Measurements from ENCODE around the gene PRPF19. TPM values are rescaled to one million over a fixed set of nuclear protein-coding genes. Genes with fewer than 3 reads are reported as not detected.

PRPF19 gene
- total RNA-seq, 4 donors from 2014 or later: 65.0 to 90.2 (median 84.1) TPM

DNA sequence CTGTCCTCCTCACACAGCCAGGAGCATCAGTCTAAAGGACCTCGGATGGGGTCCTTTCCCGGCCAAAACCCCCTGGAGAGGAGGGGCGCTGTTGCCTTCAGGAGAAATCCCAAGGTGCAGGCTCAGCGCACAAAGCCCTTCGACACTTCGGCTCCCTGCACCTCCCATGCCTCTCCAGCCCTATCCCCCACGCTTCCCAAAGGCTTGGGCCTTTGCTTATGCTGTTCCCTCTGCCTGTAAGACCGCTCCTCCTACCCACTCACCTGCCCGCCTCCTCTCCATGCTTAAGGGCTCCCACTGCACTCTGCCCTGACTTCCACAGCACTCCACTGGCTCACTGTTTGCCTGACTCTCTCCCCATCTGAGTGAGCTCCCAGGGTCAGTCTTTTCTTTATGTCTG lies 32.1 kb upstream of the PRPF19 start:
- no peak overlapping the region for H3K4me3 ChIP-seq
- no peak for DNase-seq
- H3K4me1 ChIP-seq: peaks cover 19 to 65% (median 23%) of the 10 kb centered on the region in 3 donors
- no peak overlapping the region for H3K27ac ChIP-seq
- TF ChIP-seq POLR2A (IDR thresholded peaks at IDR 0.05): no peak
- TF ChIP-seq, protein P1, sequence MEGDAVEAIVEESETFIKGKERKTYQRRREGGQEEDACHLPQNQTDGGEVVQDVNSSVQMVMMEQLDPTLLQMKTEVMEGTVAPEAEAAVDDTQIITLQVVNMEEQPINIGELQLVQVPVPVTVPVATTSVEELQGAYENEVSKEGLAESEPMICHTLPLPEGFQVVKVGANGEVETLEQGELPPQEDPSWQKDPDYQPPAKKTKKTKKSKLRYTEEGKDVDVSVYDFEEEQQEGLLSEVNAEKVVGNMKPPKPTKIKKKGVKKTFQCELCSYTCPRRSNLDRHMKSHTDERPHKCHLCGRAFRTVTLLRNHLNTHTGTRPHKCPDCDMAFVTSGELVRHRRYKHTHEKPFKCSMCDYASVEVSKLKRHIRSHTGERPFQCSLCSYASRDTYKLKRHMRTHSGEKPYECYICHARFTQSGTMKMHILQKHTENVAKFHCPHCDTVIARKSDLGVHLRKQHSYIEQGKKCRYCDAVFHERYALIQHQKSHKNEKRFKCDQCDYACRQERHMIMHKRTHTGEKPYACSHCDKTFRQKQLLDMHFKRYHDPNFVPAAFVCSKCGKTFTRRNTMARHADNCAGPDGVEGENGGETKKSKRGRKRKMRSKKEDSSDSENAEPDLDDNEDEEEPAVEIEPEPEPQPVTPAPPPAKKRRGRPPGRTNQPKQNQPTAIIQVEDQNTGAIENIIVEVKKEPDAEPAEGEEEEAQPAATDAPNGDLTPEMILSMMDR (IDR thresholded peaks at IDR 0.05): no peak
- WGBS, 2 donors: 85 to 88% methylated on average over 9 of the region's 9 CpGs
- H3K9me3 ChIP-seq: no peaks in the 10 kb centered on the region
- no peaks in the 10 kb centered on the region for H3K27me3 ChIP-seq
- H3K36me3 ChIP-seq: peaks cover 0 to 65% (median 8%) of the 10 kb centered on the region in 3 donors
- intact Hi-C loops (cut with DNase I): no loop called here

DNA sequence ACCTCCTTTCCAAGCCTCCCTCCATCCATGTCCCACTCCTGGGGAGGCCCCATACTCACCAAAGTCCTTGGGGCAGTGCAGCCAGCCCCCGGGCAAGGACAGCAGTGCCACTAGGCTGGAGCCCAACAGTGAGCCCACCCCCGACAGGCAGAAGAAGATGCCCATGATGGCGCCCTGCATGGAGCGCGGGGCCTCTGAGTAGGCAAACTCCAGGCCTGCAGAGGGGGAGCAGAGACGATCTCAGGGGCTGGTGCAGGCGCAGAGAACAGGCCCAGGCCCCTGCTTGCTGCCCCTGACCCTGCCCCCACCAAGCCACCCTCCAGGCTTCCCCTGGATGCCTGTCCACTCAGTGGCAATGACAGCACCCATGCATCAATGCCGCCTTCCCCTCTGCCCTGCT lies 31.4 kb upstream of the PRPF19 start:
- no peak for DNase-seq
- H3K36me3 ChIP-seq: peaks cover 0 to 59% (median 5%) of the 10 kb centered on the region in 3 donors
- intact Hi-C loops (cut with DNase I): no loop called here
- TF ChIP-seq, protein P1 (IDR thresholded peaks at IDR 0.05): no peak
- no peak for TF ChIP-seq POLR2A (IDR thresholded peaks at IDR 0.05)
- H3K4me1 ChIP-seq: peaks cover 16 to 65% (median 21%) of the 10 kb centered on the region in 3 donors
- no peaks in the 10 kb centered on the region for H3K27me3 ChIP-seq
- H3K4me3 ChIP-seq: no peak overlapping the region
- no peak overlapping the region for H3K27ac ChIP-seq
- 100% methylated on average over 1 of the region's 8 CpGs for WGBS, 2 donors
- H3K9me3 ChIP-seq: no peaks in the 10 kb centered on the region

DNA sequence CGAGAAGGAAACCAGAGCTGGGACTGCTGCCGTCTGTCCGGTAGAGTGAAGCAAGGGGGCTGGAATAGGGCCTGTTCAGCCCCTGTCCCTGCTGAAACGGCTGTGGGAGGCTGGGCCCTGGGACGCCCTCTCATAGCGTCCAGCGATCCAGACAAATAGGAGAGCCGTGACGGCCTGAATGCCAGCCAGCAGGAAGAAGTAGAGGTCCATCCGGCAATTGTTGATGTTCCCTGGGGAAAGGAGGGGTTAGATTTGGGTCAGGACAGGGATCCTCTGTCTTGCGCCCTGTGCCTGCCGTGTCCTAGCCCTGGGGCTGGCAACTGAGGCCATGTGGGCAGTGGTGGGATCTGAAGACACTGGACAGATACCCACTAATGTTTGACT lies 30.8 kb upstream of the PRPF19 start:
- H3K4me3 ChIP-seq: no peak overlapping the region
- H3K4me1 ChIP-seq: peaks cover 14 to 63% (median 14%) of the 10 kb centered on the region in 3 donors
- no peaks in the 10 kb centered on the region for H3K27me3 ChIP-seq
- peak overlapping the region in 2 of 4 donors; percentile 4 to 28 for H3K27ac ChIP-seq
- intact Hi-C loops (cut with DNase I): no loop called here
- no peak for DNase-seq
- H3K36me3 ChIP-seq: peaks cover 0 to 55% (median 5%) of the 10 kb centered on the region in 3 donors
- no peaks in the 10 kb centered on the region for H3K9me3 ChIP-seq
- no peak for TF ChIP-seq POLR2A (IDR thresholded peaks at IDR 0.05)
- TF ChIP-seq, protein P1 (IDR thresholded peaks at IDR 0.05): no peak
- WGBS, 2 donors: 58% methylated on average over 12 of the region's 12 CpGs; no CpG with 5 or more reads in 1 of the 2 donors

DNA sequence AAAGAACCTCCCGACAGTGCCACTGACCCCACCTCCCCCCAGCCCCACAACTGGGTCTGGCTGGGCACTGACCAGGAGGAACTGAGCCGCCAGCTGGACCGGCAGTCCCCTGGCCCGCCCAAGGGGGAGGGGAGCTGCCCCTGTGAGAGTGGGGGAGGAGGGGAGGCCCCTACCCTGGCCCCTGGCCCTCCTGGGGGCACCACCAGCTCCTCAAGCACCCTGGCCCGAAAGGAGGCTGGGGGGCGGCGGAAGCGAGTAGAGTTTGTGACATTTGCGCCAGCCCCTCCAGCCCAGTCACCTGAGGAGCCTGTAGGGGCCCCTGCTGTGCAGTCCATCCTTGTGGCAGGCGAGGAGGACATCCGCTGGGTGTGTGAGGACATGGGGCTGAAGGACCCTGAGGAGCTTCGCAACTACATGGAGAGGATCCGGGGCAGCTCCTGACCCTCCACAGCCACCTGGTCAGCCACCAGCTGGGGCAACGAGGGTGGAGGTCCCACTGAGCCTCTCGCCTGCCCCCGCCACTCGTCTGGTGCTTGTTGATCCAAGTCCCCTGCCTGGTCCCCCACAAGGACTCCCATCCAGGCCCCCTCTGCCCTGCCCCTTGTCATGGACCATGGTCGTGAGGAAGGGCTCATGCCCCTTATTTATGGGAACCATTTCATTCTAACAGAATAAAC lies 30.2 kb upstream of the PRPF19 start:
- H3K4me1 ChIP-seq: peaks cover 9 to 57% (median 10%) of the 10 kb centered on the region in 3 donors
- TF ChIP-seq POLR2A (IDR thresholded peaks at IDR 0.05): no peak
- TF ChIP-seq, protein P1 (IDR thresholded peaks at IDR 0.05): no peak
- DNase-seq: no peak
- H3K27me3 ChIP-seq: no peaks in the 10 kb centered on the region
- no peaks in the 10 kb centered on the region for H3K9me3 ChIP-seq
- peak overlapping the region in 2 of 4 donors; percentile 4 to 28 for H3K27ac ChIP-seq
- peaks cover 0 to 55% (median 5%) of the 10 kb centered on the region in 3 donors for H3K36me3 ChIP-seq
- intact Hi-C loops (cut with DNase I): no loop called here
- 90 to 100% methylated on average over 1 to 2 of the region's 18 CpGs for WGBS, 2 donors
- no peak overlapping the region for H3K4me3 ChIP-seq

DNA sequence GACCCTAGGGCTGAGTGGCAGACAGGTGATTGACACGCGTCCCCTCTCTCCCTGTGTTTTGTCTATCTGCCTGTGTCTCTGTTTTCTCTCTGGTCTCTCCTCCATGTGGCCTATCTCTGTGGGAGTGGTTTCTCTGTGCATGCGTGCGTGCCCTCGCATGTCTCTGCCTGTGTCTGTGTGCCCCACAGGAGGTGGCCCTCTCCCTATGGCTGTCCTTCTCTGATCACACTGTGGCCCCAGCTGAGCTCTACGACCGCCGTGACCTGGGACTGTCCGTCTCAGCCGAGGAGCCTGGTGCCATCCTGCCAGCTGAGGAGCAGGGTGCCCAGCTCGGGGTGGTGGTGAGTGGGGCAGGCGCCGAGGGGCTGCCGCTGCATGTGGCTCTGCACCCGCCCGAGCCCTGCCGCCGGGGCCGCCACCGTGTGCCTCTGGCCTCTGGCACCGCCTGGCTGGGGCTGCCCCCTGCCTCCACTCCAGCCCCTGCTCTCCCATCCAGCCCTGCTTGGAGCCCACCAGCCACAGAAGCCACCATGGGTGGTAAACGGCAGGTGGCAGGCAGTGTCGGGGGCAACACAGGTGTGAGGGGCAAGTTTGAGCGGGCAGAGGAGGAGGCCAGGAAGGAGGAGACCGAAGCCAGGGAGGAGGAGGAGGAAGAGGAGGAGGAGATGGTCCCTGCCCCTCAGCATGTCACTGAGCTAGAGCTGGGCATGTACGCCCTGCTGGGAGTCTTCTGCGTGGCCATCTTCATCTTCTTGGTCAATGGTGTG lies 29.5 kb upstream of the PRPF19 start:
- Histone ChIP-seq H3K27ac (no peak overlapping the region), H3K4me1 (peaks cover 1 to 50% (median 6%) of the 10 kb centered on the region in 3 donors), H3K9me3 (no peaks in the 10 kb centered on the region), H3K36me3 (peaks cover 0 to 55% (median 0%) of the 10 kb centered on the region in 3 donors), H3K27me3 (no peaks in the 10 kb centered on the region), H3K4me3 (no peak overlapping the region)
- DNase-seq: no peak
- intact Hi-C loops (cut with DNase I): no loop called here
- TF ChIP-seq, protein P1 (IDR thresholded peaks at IDR 0.05): no peak
- TF ChIP-seq POLR2A (IDR thresholded peaks at IDR 0.05): no peak
- 58 to 85% methylated on average over 6 to 9 of the region's 27 CpGs for WGBS, 2 donors
